ENCODE measurements around the gene LCN15. TPM values are rescaled to one million over a fixed set of nuclear protein-coding genes. Genes with fewer than 3 reads are reported as not detected.

The LCN15 gene
- polyA plus RNA-seq, 3 donors = not detected

DNA sequence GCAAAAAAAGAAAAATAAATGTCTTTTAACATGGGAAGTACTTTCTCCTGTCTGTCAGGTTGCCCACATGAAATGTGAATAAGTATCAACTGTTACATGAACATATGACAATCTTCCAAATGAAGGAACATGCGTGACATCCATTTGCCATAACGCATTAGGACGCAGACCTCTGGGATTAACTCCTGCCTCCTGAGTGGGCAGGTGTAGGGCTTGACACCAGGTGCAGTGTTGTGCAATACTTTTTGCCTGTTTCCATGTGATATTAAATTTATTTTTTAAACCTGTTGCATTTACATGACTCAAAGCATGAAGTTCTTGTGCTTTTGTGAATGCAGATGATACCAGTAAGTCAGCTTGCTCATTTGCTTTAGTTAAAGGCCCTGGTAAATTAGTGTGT lies 18.1 kb upstream of the LCN15 start:
- Histone ChIP-seq H3K4me3 (replicated peaks in 1 of 3; ENCODE audit: low read depth in 2 of 3, low read length in 3 of 3) (no peak overlapping the region), H3K27me3 (ENCODE audit: control insufficient read depth in 2 of 2, insufficient read depth in 2 of 2, low read length in 2 of 2) (no peaks in the 10 kb centered on the region), H3K9me3 (replicated peaks in 1 of 2; ENCODE audit: control insufficient read depth in 1 of 2, insufficient read depth in 1 of 2, low read length in 2 of 2) (no peaks in the 10 kb centered on the region), H3K79me2 (ENCODE audit: insufficient read depth, low read length) (no peaks in the 10 kb centered on the region), H3K4me1 (ENCODE audit: control insufficient read depth in 1 of 2, insufficient read depth in 2 of 2, low read length in 2 of 2) (no peaks in the 10 kb centered on the region), H3K36me3 (replicated peaks in 1 of 2; ENCODE audit: control insufficient read depth in 1 of 2, insufficient read depth in 2 of 2, low read length in 2 of 2) (no peaks in the 10 kb centered on the region), H2AFZ (ENCODE audit: insufficient read depth, low read depth, low read length, poor library complexity, severe bottlenecking) (no peak overlapping the region), H3K4me2 (replicated peaks; ENCODE audit: extremely low read depth, low read length, poor library complexity, severe bottlenecking) (no peak overlapping the region), H4K20me1 (ENCODE audit: insufficient read depth, low read length) (no peaks in the 10 kb centered on the region), H3K27ac (ENCODE audit: low read depth in 1 of 2, low read length in 2 of 2) (no peak overlapping the region), H3K9ac (ENCODE audit: insufficient read depth, low read length, poor library complexity, severe bottlenecking) (no peak overlapping the region)
- TF ChIP-seq, protein P1, sequence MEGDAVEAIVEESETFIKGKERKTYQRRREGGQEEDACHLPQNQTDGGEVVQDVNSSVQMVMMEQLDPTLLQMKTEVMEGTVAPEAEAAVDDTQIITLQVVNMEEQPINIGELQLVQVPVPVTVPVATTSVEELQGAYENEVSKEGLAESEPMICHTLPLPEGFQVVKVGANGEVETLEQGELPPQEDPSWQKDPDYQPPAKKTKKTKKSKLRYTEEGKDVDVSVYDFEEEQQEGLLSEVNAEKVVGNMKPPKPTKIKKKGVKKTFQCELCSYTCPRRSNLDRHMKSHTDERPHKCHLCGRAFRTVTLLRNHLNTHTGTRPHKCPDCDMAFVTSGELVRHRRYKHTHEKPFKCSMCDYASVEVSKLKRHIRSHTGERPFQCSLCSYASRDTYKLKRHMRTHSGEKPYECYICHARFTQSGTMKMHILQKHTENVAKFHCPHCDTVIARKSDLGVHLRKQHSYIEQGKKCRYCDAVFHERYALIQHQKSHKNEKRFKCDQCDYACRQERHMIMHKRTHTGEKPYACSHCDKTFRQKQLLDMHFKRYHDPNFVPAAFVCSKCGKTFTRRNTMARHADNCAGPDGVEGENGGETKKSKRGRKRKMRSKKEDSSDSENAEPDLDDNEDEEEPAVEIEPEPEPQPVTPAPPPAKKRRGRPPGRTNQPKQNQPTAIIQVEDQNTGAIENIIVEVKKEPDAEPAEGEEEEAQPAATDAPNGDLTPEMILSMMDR (IDR thresholded peaks at IDR 0.05) = no peak
- no CpG with 5 or more reads among the region's 3 CpGs for WGBS (ENCODE audit: insufficient coverage)
- no peaks in the 10 kb centered on the region for H3K9me3 Mint-ChIP-seq
- H3K4me1 Mint-ChIP-seq = peaks cover under 1% of the 10 kb centered on the region
- no peak for DNase-seq
- H3K27ac Mint-ChIP-seq = no peak overlapping the region
- intact Hi-C loops (cut with micrococcal nuclease) = loop anchor here in 1 of 2 donors (10.0 kb wide), 1 partner anchor 282 kb away; no protein-coding TSS in a partner anchor
- no peak overlapping the region for H3K4me3 Mint-ChIP-seq
- H3K36me3 Mint-ChIP-seq = no peaks in the 10 kb centered on the region
- peaks cover 6 to 20% (median 9%) of the 10 kb centered on the region in 3 donors for H3K27me3 Mint-ChIP-seq (ENCODE audit: low read depth in 3 of 3)

DNA sequence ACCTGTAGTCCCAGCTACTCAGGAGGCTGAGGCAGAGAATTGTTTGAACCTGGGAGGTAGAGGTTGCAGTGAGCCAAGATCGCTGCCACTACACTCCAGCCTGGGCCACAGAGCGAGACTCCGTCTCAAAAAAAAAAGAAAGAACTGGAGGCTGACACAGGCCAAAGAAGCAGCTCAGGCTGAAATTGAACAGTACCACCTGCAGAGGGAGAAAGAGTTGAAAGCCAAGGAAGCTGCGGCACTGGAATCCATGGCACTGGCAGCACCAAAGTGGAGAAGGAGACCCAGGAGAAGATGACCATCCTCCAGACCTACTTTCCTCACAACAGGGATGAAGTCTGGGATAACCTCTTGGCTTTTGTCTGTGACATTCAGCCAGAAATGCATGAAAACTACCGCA lies 15.5 kb upstream of the LCN15 start:
- no peak overlapping the region for H2AFZ ChIP-seq (ENCODE audit: insufficient read depth, low read depth, low read length, poor library complexity, severe bottlenecking)
- H3K27me3 Mint-ChIP-seq (ENCODE audit: low read depth in 3 of 3) = peaks cover 6 to 20% (median 11%) of the 10 kb centered on the region in 3 donors
- no peak overlapping the region for H3K4me3 Mint-ChIP-seq
- H3K36me3 Mint-ChIP-seq = no peaks in the 10 kb centered on the region
- no peaks in the 10 kb centered on the region for H3K9me3 ChIP-seq (replicated peaks in 1 of 2; ENCODE audit: control insufficient read depth in 1 of 2, insufficient read depth in 1 of 2, low read length in 2 of 2)
- H3K79me2 ChIP-seq (ENCODE audit: insufficient read depth, low read length) = no peaks in the 10 kb centered on the region
- no peaks in the 10 kb centered on the region for H3K9me3 Mint-ChIP-seq
- H3K4me2 ChIP-seq (replicated peaks; ENCODE audit: extremely low read depth, low read length, poor library complexity, severe bottlenecking) = no peak overlapping the region
- no peaks in the 10 kb centered on the region for H3K4me1 Mint-ChIP-seq
- H3K4me1 ChIP-seq (ENCODE audit: control insufficient read depth in 1 of 2, insufficient read depth in 2 of 2, low read length in 2 of 2) = no peaks in the 10 kb centered on the region
- 74% methylated on average over 4 of the region's 5 CpGs for WGBS (ENCODE audit: insufficient coverage)
- H3K27ac ChIP-seq (ENCODE audit: low read depth in 1 of 2, low read length in 2 of 2) = no peak overlapping the region
- H3K27me3 ChIP-seq (ENCODE audit: control insufficient read depth in 2 of 2, insufficient read depth in 2 of 2, low read length in 2 of 2) = no peaks in the 10 kb centered on the region
- no peak overlapping the region for H3K4me3 ChIP-seq (replicated peaks in 1 of 3; ENCODE audit: low read depth in 2 of 3, low read length in 3 of 3)
- TF ChIP-seq, protein P1 (IDR thresholded peaks at IDR 0.05) = no peak
- no peaks in the 10 kb centered on the region for H3K36me3 ChIP-seq (replicated peaks in 1 of 2; ENCODE audit: control insufficient read depth in 1 of 2, insufficient read depth in 2 of 2, low read length in 2 of 2)
- no peak overlapping the region for H3K9ac ChIP-seq (ENCODE audit: insufficient read depth, low read length, poor library complexity, severe bottlenecking)
- DNase-seq = no peak
- no peak overlapping the region for H3K27ac Mint-ChIP-seq
- no peaks in the 10 kb centered on the region for H4K20me1 ChIP-seq (ENCODE audit: insufficient read depth, low read length)
- intact Hi-C loops (cut with micrococcal nuclease) = loop anchor here in 1 of 2 donors (10.0 kb wide), 1 partner anchor 285 kb away; no protein-coding TSS in a partner anchor
